Tibial artery (tissue), 4 donors: ENCODE data around the gene ITGAL.
A peak's percentile ranks its signal among the peaks of the same experiment; 100 is the strongest.

Experiments used
- DNase-seq, 2 donors: peaks; one replicate each; pipeline ENCODE4 v3.0.0-alpha.2; 2019
- H3K27ac ChIP-seq, 2 donors: fragments of 200-600 bp; sonication (generic) in 1 of 2; 1 replicate in 1 of 2; 2 replicates in 1 of 2; pipeline ENCODE4 v1.5.1; 2018 to 2019; ENCODE audit warnings: mild to moderate bottlenecking in 1 of 2
- H3K27me3 ChIP-seq, 2 donors: fragments of 200-600 bp; sonication (generic) in 1 of 2; one replicate each; pipeline versions ENCODE4 v1.5.1 to v1.6.0; 2016 to 2019
- H3K36me3 ChIP-seq, 3 donors: fragments of 200-600 bp; sonication (generic) in 2 of 3; one replicate each; pipeline ENCODE4 v1.5.1; 2016 to 2019; ENCODE audit warnings: mild to moderate bottlenecking in 2 of 3
- H3K4me1 ChIP-seq, 4 donors: fragments of 200-600 bp; sonication (generic) in 2 of 4; 1 replicate in 3 of 4; 2 replicates in 1 of 4; pipeline ENCODE4 v1.5.1; 2016 to 2019
- H3K4me3 ChIP-seq, 2 donors: fragments of 200-600 bp; sonication (generic) in 1 of 2; 1 replicate in 1 of 2; 2 replicates in 1 of 2; pipeline ENCODE4 v1.5.1; 2018 to 2019; ENCODE audit warnings: mild to moderate bottlenecking in 2 of 2
- H3K9me3 ChIP-seq, 3 donors: fragments of 200-600 bp; sonication (generic) in 1 of 3; one replicate each; pipeline ENCODE4 v1.5.1; 2016 to 2019
- CTCF ChIP-seq, 2 experiments: fragments of 200-600 bp in 1 of 2; fragments of 450-650 bp in 1 of 2; IDR thresholded peaks; one replicate each; pipeline ENCODE4 v1.5.1; 2017 to 2019; ENCODE audit warnings: antibody characterized with exemption in 2 of 2, mild to moderate bottlenecking in 1 of 2, moderate library complexity in 1 of 2
- intact Hi-C: fragments of 100-400 bp; cut with DNase I; formaldehyde crosslinking; loops from one replicate; pipeline ENCODE4 v1.15.0; 2023; ENCODE audit warnings: low total_unique reads

ITGAL gene

GRCh38 chr16:30532285-30533145, 60.0 kb downstream of the ITGAL start:
- no peaks in the 10 kb centered on the region for H3K9me3 ChIP-seq
- intact Hi-C loops: loop anchor here (5.0 kb wide), 1 partner anchor 165 kb away; the partner anchor contains the start of gene SRCAP
- H3K4me1 ChIP-seq: peaks cover 0 to 52% (median 29%) of the 10 kb centered on the region in 4 donors
- no peak overlapping the region for H3K27ac ChIP-seq
- H3K36me3 ChIP-seq: peaks cover 11 to 33% (median 25%) of the 10 kb centered on the region in 3 donors
- no peak for TF ChIP-seq CTCF (IDR thresholded peaks at IDR 0.05)
- H3K4me3 ChIP-seq: no peak overlapping the region
- no peaks in the 10 kb centered on the region for H3K27me3 ChIP-seq
- no peak for DNase-seq

- intact Hi-C loops: loop anchor here (5.0 kb wide), 1 partner anchor 164 kb away; the partner anchor contains the start of gene SRCAP
- Histone ChIP-seq H3K36me3 (peaks cover 11 to 33% (median 25%) of the 10 kb centered on the region in 3 donors), H3K27ac (peak overlapping the region; percentile 94 to 99), H3K9me3 (no peaks in the 10 kb centered on the region), H3K4me3 (peak overlapping the region; percentile 75 to 83), H3K27me3 (no peaks in the 10 kb centered on the region), H3K4me1 (peaks cover 0 to 46% (median 23%) of the 10 kb centered on the region in 4 donors)
- DNase-seq: no peak
- no peak for TF ChIP-seq CTCF (IDR thresholded peaks at IDR 0.05)
Observed at GRCh38 chr16:30533146-30533522, 60.6 kb downstream of the ITGAL start.

GRCh38 chr16:30533748-30534367, 61.3 kb downstream of the ITGAL start:
- Histone ChIP-seq H3K4me3 (peak overlapping the region; percentile 75 to 83), H3K9me3 (no peaks in the 10 kb centered on the region), H3K27me3 (no peaks in the 10 kb centered on the region), H3K27ac (peak overlapping the region; percentile 94 to 99), H3K36me3 (peaks cover 11 to 33% (median 25%) of the 10 kb centered on the region in 3 donors), H3K4me1 (peaks cover 0 to 43% (median 21%) of the 10 kb centered on the region in 4 donors)
- intact Hi-C loops: loop anchor here (5.0 kb wide), 1 partner anchor 163 kb away; the partner anchor contains the start of gene SRCAP
- TF ChIP-seq CTCF (IDR thresholded peaks at IDR 0.05): no peak
- DNase-seq: no peak

GRCh38 chr16:30534368-30535105, 62.0 kb downstream of the ITGAL start, which contains the start of gene ZNF747:
TSS of gene ZNF747 (minus strand) at chr16:30534858. CDS start at chr16:30534679, 179 bp downstream.
- DNase-seq: peak; percentile 93 to 96
- no peak for TF ChIP-seq CTCF (IDR thresholded peaks at IDR 0.05)
- intact Hi-C loops: loop anchor here (5.0 kb wide), 1 partner anchor 163 kb away; the partner anchor contains the start of gene SRCAP

More at GRCh38 chr16:30534368-30535105, 62.0 kb downstream of the ITGAL start, which contains the start of gene ZNF747:
- Histone ChIP-seq H3K27ac (peak within 1 kb of the TSS; percentile 94 to 99), H3K36me3 (peaks cover 11 to 33% (median 25%) of the 10 kb centered on the region in 3 donors), H3K9me3 (no peaks in the 10 kb centered on the region), H3K4me3 (peak within 1 kb of the TSS; percentile 75 to 83), H3K27me3 (no peaks in the 10 kb centered on the region), H3K4me1 (peaks cover 0 to 37% (median 21%) of the 10 kb centered on the region in 4 donors)
